ENCODE results near the gene CHST9.
"Not testable (repeated sequence)": the region's sequence is repeated elsewhere in the genome, so short reads cannot be mapped to it uniquely, and the experiment has no call there.

CHST9 gene

DNA sequence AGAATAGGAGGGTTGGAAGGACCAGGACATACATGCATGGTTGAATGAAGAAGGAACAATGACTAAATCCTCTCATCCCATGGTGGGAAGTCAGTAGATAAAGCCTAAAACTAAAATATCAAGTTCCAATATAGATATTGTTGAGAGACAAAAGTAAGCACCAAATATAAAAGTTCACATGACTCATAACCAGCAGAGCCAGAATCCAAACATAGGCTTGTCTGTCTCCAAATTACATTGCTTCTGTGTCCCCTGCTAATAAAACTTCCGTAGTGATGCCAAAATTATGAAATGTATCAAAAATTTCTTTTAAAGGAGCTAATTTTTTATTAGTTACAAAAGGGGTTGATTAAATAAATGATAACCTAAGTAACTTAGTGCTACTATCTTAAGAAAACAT lies 19.7 kb downstream of the CHST9 start:
- DNase-seq (ENCODE audit: low spot score): no peak

DNA sequence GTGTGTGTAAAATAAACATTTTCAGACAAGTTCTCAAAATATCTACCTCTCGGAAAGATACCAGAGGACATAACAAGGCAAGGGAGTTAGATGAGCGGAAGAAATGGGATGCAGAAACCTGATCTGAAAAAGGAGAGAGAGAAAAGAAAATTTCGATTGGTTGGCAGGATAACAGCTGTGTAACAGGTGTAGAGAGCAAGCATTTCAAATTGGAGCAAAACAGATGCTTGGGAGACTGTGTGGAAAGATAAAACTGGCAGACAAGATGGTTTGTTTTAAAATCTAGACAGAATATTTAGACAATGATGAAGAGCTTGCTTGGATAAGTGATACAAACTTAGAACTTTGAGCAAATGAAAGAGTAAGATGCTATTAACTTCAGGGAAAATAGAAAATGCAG lies 20.2 kb downstream of the CHST9 start:
- no peak for DNase-seq (ENCODE audit: low spot score)

DNA sequence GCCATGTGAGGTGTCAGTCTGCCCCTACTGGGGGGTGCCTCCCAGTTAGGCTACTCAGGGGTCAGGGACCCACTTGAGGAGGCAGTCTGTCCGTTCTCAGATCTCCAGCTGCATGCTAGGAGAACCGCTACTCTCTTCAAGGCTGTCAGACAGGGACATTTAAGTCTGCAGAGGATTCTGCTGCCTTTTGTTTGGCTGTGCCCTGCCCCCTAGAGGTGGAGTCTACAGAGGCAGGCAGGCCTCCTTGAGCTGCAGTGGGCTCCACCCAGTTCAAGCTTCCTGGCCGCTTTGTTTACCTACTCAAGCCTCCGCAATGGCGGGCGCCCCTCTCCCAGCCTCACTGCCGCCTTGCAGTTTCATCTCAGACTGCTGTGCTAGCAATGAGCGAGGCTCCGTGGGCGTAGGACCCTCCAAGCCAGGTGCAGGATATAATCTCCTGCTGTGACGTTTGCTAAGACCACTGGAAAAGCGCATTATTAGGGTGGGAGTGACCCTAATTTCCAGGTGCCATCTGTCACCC lies 21.9 kb downstream of the CHST9 start:
- not testable (repeated sequence) for DNase-seq (ENCODE audit: low spot score)

DNA sequence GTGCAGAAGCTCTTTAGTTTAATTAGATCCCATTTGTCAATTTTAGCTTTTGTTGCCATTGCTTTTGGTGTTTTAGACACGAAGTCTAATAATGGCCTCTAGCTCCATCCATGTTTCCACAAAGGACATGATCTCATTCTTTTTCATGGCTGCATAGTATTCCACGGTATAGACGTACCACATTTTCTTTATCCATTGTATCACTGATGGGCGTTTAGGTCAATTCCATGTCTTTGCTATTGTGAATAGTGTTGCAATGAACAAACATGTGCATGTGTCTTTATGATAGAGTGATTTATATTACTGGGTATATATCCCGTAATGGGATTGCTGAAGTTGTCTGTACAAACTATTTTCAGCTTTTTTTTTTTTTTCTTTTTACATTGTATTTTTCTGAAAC lies 35.9 kb downstream of the CHST9 start:
- DNase-seq (ENCODE audit: low spot score): not testable (repeated sequence)

DNA sequence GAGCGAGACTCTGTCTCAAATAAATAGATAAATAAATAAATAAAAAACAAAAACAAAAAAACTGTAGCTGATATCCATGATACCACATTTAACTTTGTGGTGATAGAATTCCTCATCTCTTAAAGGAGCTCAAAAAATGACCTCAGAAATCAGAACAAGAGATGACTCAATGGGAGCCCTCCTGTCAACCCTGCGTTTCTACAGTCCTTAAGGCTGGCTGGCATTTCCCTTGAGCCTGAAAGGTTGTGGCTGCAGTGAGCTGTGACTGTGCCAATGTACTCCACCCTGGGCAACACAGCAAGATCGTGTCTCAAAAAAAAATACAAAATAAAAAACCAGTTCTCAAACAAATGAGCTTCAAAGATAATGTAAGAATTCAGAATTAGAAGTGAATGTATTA lies 40.4 kb downstream of the CHST9 start:
- DNase-seq (ENCODE audit: low spot score): no peak

DNA sequence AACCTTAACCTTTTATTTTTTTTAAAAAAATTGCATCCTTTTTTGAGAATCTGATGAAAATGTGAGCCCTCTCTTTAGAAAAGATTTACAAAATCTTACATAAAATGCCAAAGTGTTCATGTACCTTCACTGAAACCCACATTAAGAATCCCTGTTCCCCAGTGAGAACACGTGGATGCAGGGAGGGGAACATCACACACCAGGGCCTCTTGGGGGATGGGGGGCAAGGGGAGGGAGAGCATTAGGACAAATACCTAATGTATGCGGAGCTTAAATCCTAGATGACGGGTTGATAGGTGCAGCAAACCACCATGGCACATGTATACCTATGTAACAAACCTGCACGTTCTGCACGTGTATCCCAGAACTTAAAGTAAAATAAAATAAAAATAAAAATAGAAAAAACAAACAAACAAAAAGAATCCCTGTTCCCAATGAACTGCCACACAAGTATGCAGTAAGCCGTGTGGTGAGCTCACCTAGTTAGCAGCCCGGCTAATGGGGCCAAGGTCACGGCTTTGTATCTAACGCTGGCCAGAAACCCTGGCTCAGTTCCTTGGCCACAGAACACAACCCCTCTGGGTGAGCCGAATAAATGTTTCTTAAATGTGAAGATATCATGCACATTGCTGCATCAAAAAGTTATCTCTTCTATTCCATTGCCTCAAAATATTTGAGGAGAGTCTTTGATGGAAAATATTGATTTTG lies 41.4 kb downstream of the CHST9 start:
- DNase-seq (ENCODE audit: low spot score): no peak

DNA sequence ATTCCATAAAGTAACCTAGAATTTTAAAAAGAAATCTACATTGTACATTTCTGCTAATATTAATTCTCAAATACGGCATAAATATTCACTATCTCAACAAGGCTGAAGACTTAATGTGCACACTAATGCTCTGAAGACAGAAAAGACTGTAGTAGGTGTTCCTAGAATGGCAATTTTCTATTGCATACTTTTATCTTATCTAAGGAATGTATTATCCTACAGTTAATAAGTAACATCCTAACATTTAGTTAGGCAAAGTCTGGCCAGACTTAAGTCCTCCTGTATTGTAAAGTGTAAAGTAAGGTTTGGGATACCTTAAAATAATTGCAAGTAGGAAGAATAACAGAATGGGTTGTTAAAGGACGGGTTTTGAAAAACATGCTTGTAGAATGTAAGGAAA lies 42.2 kb downstream of the CHST9 start:
- no peak for DNase-seq (ENCODE audit: low spot score)

DNA sequence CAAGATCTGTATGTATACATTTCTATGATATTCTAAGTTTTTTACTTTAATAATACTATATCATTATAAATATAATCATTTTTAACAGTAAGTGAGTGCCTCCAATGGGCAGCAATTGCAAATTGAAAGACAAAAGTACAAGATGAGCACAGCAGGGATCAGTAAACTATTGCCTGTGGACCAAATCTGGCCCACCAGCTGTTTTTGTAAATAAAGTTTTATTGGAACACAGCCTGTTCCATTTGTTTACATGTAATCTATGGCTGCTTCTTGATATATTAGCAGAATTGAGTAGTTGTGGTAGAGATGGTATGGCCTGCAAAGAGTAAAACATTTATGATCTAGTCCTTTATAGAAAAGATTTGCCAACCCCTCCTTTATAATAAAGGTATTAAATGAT lies 43.2 kb downstream of the CHST9 start:
- no peak for DNase-seq (ENCODE audit: low spot score)

DNA sequence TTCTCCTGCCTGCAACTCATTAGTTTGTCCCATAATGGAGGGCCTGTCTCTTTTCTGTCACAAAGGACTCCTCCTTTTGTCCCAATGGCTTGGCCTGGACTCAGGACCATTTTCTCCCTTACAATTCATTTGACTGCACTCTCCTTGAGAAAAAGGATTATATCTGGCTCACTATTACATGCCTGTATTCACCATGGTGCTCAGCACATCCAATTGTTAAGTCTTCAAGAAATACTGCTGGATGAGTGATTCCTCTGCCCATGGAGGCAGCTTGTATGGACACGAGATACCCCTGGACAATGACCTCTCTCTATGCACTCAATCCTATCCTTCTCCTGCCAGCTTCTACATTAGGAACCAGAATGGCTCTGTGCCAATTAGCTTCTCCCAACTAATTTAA lies 47.0 kb downstream of the CHST9 start:
- DNase-seq (ENCODE audit: low spot score): no peak

DNA sequence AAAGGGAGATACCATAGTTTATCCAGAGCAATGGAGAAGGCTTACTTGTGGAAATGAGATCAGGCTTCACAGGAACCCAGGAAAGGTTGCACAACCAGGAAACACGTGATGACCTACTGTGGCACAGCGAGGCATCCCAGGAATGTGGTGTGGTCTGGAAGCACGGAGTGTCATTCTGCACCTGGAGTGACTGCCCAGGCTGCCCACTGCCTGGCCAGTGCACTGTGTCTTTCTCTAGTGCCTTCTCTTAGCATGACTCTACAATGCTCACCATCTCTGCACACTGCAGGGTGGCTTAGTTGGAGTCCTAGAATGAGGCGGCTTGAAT lies 48.9 kb downstream of the CHST9 start:
- DNase-seq (ENCODE audit: low spot score): no peak

DNA sequence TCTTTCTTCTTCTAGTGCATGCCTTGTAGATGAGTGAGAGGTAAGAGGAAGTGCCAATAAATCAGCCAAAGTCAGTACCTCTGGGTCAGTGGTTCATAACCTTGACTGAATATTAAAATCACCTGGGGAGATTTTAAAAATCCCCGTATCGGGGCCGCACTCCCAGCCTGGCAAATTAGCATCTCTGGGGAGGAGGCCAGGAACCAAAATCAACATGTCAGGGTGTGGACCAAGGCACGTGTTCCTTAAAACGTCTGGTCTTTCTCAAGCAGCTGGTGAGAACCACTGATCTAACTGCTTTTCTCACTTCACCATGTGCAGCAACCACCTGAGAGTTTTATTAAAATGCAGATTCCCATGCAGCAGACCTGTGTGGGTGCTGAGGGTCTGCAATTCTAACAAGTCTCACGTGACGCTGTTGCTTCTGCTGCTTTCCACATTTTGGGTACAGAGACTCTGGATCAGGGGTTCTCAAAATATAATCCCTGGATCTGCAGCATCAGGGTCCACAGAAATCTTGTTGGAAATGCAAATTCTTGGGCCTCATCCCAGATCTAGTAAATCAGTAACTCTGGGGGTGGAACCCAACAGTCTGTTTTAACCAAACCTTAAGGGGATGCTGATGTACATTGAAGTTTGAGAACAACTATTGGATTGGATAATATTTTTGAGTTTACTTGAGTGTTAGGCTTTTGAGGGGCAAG lies 49.5 kb downstream of the CHST9 start:
- DNase-seq (ENCODE audit: low spot score): no peak

DNA sequence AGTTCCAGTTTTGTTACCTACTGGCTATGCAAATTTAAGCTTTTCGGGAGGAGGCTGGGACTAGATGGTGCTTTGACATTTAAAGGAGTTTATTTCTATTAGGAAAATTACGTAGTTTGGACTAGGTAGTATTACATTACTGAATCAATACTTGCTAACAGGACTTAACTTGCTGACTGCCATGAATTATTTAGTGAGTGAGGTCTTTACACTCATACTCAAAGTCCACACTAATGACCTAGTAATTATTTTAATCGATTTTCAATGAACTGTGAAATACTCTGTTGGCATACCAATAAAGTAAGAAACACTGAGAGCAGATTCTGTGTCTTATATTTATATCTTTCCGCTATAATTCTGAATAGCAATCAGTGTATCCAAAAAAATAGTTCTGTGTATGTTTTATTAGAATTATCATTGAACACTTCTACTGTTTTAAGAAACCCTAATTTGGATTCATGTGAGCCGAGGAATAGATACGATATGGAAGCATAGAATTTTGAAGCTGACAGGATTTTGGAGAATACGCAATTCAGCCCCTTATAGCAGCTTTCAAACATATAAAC lies 55.0 kb downstream of the CHST9 start:
- DNase-seq (ENCODE audit: low spot score): no peak

DNA sequence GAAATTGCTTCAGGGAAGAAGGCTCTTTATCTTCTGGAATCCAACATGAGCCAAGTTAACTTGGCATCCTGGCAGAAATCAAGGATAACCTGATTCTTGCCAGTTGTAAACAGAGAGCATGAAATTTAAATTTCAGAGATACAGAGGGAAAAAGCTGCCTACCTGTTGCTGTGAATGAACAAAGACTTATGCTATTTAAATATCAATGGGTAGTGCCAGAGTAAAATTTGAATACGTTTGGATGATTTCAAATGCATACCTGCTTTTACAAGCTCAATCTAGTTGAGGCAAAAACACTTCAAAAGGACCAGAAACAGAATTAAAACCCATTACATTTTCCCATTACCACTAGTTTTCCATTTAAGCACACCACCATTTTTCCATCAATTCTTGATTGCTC lies 60.9 kb downstream of the CHST9 start:
- DNase-seq (ENCODE audit: low spot score): no peak

DNA sequence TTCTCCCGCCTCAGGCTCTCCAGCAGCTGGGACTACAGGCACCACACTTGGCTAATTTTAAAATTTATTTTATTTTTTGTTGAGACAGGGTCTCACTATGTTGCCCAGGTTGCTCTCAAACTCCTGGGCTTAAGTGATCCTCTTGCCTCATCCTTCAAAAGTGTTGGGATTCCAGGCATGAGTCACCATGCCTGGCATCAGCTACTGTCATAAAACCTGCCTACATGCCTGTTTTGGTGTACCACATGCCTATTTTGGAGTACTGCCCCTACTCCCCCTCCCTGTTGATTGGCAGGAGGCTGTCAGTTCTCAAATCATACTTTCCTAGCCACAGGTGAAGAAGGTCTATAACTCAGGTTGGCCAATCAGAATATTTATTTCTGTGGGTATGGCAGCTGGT lies 64.0 kb downstream of the CHST9 start:
- DNase-seq (ENCODE audit: low spot score): no peak

DNA sequence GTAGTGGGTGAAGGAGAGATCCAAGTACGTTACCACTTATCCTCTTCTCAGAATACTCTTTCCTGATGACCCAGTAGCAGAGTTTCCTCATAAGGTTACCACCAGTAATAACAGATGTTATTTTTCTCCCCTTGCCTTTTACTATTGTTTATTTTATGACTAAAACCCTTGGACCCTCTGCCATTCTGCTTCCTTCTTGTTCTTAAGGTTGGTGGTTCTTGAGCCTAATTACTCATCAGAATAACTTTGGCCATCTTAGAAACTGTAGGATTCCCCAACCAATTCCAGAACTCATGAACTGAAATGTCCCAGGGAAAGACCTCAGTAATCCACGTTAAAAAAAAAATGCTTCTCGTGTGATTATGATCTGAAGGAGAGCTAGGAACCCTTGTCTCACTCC lies 64.9 kb downstream of the CHST9 start:
- DNase-seq (ENCODE audit: low spot score): no peak

DNA sequence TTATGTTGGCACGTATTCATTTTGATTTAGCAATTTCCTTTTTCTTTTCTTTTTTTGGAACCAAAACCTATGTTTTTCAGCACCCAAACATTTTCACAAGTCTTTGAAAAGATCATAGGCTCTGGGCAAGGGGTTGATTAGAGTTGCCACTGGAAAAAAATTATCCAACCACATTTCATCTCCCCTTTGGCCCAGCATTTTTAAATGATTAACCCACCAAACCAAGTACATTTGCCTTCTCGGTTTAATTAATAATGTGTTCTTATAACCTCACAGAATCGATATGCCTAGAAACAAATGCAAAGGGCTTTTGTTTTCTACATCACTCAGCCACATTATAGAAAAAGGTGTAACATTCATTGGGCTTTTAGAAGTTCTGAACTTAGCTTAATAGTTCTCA lies 66.1 kb downstream of the CHST9 start:
- no peak for DNase-seq (ENCODE audit: low spot score)

DNA sequence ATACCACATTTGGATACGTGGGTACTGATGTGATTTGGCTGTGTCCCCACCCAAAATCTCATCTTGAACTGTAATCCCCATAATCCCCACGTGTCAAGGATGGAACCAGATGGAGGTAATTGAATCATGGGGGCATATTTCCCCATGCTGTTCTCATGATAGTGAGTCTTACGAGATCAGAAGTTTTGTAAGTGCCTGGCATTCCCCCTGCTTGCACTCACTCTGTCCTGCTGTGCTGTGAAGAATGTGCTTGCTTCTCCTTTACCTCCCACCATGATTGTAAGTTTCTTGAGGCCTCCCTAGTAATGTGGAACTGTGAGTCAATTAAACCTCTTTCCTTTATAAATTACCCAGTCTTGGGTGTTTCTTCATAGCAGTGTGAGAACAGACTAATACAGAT lies 70.3 kb downstream of the CHST9 start:
- DNase-seq (ENCODE audit: low spot score): no peak

DNA sequence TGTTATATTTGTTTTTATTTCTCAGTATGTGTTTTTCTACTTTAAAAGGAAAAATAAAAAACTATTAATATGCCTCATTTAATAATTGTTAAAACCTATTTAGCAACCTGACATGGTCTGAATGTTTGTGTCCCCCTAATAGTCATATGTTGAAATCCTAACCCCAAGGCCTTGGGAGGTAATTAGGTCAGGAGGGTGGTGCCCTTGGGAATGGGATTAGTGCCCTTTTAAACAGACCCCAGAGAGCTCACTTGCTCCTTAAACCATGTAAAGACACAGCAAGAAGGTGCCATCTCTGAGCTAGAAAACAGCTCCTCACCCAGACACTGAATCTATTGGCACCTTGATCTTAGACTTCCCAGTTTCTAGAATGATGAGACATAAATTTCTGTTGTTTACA lies 71.8 kb downstream of the CHST9 start:
- no peak for DNase-seq (ENCODE audit: low spot score)

DNA sequence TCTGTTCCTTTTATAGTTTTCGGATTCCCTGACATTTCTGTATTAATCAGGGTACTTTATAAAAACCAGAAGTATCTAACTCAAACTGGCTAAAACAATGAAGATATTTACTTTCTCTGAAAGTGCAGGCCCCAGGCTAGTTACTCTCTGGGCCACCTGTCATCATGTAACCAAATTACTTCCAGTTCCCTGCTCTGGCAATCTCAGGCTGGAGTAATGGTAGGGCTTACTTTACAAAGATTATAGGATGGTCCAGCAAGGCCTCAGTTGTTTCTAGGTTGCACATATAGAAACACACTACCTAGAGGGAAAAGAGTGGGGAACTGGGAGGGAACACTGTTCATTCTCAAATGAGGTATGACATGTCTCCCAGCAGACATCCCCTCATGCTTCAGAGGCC lies 74.8 kb downstream of the CHST9 start:
- DNase-seq (ENCODE audit: low spot score): no peak

DNA sequence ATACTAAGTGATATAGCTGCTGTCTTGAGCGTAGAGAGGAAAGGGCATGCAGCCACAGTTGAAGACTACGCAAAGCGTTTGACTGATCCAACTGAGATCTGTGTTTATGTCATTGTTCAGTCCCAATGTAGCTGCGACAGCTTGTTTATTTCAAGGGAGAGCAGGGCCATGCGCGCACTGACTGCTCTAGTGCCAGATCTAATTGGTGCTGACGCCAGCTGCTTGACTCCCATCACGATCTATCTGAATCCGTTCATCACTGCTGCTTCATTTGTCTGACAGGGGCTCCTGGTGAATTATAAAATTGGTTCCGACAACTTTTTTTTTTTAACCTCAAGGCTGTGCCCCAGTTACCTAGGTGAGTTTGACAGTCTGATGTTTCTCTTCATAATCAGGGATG lies 75.7 kb downstream of the CHST9 start:
- no peak for DNase-seq (ENCODE audit: low spot score)

DNA sequence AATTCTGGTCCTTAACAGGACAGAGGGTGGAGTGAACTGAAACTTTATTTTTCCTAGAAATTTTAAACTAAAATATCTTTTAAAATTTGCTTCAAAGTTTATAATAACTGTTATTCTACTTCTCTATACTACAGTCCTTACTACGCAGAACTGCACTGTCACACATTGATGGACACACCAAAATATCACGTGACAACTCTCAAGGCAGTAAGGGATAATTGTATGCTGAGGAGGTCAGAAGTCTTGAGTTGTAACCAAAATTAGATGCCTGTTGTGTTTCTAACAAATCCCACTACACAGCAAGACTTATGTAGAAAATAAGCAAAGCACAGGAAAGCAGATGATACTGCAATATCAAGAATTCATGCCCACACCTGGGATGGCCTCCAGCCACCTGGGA lies 76.3 kb downstream of the CHST9 start:
- DNase-seq (ENCODE audit: low spot score): no peak

DNA sequence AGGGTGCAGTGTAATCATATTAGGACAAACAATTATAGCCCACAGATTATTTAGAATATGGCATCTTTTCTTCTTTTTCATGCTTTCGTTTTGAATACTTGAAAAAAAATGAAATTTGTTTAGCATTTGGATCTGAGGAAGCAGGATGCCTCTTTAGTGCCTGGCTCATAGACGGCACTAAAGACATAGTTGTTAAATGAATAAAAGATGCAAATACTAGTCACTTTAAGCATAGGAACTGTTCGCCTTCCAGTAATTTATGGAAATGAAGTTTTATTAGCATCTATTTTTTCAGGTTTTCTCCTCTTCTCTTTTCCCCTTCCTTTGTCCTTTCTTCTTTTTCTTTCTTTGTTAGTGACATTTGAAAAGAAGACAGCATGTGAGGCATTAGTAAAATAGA lies 80.4 kb downstream of the CHST9 start:
- no peak for DNase-seq (ENCODE audit: low spot score)

DNA sequence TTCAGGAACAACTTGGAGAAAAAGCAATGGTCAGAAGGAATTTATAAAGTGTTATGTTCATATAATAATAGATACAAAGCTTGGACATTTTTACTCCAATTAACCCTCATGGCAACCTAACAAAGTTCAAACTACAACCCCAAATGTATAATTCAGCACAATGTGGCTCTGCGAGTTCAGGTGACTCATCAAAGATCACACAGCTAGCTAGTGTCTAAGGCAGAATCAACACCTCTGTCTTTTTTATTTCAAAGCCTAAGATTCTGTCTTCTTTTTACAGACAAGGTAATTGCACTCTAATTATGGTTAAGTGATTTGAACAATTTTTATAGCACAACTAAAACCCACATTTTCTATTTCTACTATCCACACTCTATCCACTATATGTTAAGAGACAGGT lies 90.5 kb downstream of the CHST9 start:
- DNase-seq (ENCODE audit: low spot score): no peak

DNA sequence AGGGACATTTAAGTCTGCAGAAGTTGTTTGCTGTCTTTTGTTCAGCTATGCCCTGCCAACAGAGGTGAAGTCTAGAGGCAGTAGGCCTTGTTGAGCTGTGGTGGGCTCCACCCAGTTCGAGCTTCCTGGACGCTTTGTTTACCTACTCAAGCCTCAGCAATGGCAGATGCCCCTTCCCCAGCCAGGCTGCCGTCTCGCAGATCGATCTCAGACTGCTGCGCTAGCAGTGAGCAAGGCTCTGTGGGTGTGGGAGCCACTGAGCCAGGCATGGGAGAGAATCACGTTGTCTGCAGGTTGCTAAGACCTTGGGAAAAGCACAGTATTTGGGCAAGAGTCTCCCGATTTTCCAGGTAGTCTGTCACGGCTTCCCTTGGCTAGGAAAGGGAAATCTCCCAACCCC lies 91.8 kb downstream of the CHST9 start:
- DNase-seq (ENCODE audit: low spot score): not testable (repeated sequence)

All from hepatic stellate cell (primary cell).